GM19468 (cell line): ENCODE data around the gene INTS3.

ENCODE experiments used
- ATAC-seq: cut with Tn5 transposase; IDR thresholded peaks from one replicate; pipeline ENCODE4 v1.9.1; 2021; ENCODE audit warnings: mild to moderate bottlenecking, moderate library complexity, moderate number of reproducible peaks; ENCODE audit not compliant: unreplicated experiment; ENCODE audit errors: extremely low read depth

Gene INTS3

GRCh38 chr1:153793261-153793972 is 65.6 kb downstream of the INTS3 start:
- no peak for ATAC-seq

GRCh38 chr1:153793973-153794615 is 66.2 kb downstream of the INTS3 start:
- no peak for ATAC-seq

GRCh38 chr1:153794624-153795329 is 66.9 kb downstream of the INTS3 start:
- ATAC-seq, result no peak

GRCh38 chr1:153795330-153795837 is 67.5 kb downstream of the INTS3 start:
- ATAC-seq, result no peak

- no peak for ATAC-seq
Measured at GRCh38 chr1:153795934-153796785, 68.3 kb downstream of the INTS3 start.

GRCh38 chr1:153796786-153797659 is 69.2 kb downstream of the INTS3 start:
- ATAC-seq, result no peak

- no peak for ATAC-seq
Measured at GRCh38 chr1:153798468-153798780, 70.6 kb downstream of the INTS3 start.

- ATAC-seq, result no peak
Measured at GRCh38 chr1:153799016-153799415, 71.2 kb downstream of the INTS3 start.

- ATAC-seq, result no peak
Measured at GRCh38 chr1:153799566-153800465, 72.0 kb downstream of the INTS3 start.

- ATAC-seq, result no peak
Measured at GRCh38 chr1:153800516-153800915, 72.7 kb downstream of the INTS3 start.

- ATAC-seq, result no peak
Measured at GRCh38 chr1:153801028-153801625, 73.3 kb downstream of the INTS3 start.

- ATAC-seq, result no peak
Measured at GRCh38 chr1:153801786-153802697, 74.2 kb downstream of the INTS3 start.

GRCh38 chr1:153803470-153804056 is 75.7 kb downstream of the INTS3 start:
- ATAC-seq, result no peak

- no peak for ATAC-seq
Measured at GRCh38 chr1:153804112-153804511, 76.3 kb downstream of the INTS3 start.

- ATAC-seq, result peak; percentile 95
Measured at GRCh38 chr1:153805042-153805745, 77.3 kb downstream of the INTS3 start.
